NOMO-1 (cell line): ENCODE data around the gene A2M.

ENCODE experiments used
- DNase-seq, 2 experiments: peaks; one replicate each; lab custom pipeline; 2025; ENCODE audit not compliant: unreplicated experiment in 2 of 2; lab: John Stamatoyannopoulos, UW

A2M gene

GRCh38 chr12:9099552-9100190 lies 16.0 kb downstream of the A2M start:
- DNase-seq, result no peak

- DNase-seq, result no peak
Measured at GRCh38 chr12:9098463-9099026, 17.2 kb downstream of the A2M start.

- no peak for DNase-seq
Measured at GRCh38 chr12:9098115-9098452, 17.6 kb downstream of the A2M start.

DNA sequence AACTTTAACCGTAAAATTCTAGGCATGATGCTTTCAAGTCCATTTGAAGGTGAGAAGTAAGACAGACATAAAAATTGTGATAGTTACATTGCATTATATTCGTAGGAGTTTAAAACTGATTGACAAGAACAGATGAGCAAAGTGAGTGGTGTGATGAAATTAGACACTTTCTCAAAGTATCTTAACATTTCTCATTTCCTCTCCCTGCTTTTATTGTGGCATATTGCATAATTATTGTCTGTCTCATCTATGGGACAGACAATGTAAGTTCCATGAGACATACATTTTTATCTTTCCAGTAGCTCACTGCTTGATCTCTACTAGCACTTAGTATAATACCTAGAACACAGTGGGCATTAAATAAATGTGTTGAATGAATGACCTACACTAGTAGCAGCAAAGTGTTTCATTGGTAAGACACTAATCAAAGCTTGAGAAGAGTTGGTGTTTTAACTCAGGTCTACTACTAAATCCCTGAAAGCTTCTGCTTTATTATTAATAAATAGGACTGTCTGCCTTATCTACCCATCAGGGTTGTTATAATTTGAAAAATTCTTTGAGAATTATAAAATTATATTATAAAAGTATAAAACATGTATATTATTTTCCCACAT lies 19.0 kb downstream of the A2M start:
- DNase-seq, result peak; percentile 4 to 79

GRCh38 chr12:9095322-9095721 lies 20.4 kb downstream of the A2M start:
- no peak for DNase-seq

- no peak for DNase-seq
Measured at GRCh38 chr12:9094512-9095206, 21.1 kb downstream of the A2M start.

GRCh38 chr12:9091891-9092598 lies 23.7 kb downstream of the A2M start:
- DNase-seq, result no peak

DNA sequence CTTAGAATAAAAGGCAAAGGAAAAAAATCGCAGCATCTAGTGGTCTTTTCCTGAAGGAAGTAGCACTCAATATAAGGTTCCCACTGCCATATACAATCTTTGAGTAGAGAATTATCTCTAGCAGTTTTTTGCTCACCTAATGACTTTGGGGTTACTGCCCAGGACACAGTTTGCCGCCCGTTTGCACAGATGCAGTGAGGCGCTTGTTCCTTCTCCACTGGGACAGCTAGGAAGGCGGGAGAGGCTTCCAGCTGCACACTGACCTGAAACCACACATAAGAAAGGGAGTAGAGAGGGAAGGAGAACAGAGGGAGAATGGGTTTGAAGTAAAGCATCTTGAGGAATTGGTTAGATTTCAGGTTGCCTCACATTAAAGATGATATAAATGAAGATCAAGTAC lies 25.5 kb downstream of the A2M start:
- no peak for DNase-seq

DNA sequence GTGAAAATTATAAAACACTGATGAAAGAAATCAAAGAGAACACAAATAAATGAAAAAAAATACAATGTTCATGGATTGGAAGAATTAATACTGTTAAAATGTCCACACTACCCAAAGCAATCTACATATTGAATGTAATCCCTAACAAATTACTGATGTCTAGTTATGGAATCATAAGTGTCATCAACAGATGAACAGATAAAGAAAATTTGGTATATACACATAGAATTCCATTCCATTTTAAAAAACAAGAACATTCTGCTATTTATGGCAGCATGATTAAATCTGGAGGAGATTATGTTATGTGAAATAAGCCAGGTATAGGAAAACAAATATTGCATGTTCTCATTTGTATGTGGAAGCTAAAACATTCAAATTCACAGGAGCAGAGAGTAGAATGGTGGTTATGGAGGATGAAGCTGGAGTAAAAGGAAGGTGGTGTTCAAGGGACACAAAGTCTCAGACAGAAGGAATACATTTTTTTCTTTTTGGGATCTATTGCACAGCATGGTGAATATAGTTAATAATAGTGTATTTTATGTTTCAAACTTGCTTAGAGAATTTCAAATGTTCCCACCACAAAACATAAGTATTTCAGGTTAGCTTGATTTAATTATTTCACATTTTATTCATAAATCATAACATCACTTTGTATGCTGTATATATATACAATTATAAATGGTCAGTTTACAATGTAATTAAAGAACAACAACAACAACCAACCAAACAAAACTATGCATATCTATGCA lies 28.5 kb downstream of the A2M start:
- DNase-seq, result no peak

- no peak for DNase-seq
Measured at GRCh38 chr12:9086087-9086486, 29.6 kb downstream of the A2M start.

- DNase-seq, result no peak
Measured at GRCh38 chr12:9084417-9084816, 31.3 kb downstream of the A2M start.

DNA sequence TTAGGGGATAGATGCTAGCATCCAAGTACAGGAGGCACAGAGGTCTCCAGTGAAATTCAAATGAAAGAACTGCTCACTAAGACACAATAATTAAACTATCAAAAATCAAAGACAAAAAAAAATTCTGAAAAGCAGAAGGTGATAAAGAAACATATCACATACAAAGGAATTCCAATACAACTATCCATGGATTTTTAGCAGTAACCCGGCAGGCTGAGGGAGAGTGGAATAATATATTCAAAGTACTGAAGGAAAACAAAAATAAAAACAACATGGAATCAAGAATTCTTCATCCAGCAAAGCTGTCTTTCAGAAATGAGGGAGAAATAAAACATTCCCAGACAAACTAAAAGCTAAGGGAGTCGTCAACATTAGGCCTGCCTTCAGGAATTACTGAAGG lies 31.9 kb downstream of the A2M start:
- no peak for DNase-seq

DNA sequence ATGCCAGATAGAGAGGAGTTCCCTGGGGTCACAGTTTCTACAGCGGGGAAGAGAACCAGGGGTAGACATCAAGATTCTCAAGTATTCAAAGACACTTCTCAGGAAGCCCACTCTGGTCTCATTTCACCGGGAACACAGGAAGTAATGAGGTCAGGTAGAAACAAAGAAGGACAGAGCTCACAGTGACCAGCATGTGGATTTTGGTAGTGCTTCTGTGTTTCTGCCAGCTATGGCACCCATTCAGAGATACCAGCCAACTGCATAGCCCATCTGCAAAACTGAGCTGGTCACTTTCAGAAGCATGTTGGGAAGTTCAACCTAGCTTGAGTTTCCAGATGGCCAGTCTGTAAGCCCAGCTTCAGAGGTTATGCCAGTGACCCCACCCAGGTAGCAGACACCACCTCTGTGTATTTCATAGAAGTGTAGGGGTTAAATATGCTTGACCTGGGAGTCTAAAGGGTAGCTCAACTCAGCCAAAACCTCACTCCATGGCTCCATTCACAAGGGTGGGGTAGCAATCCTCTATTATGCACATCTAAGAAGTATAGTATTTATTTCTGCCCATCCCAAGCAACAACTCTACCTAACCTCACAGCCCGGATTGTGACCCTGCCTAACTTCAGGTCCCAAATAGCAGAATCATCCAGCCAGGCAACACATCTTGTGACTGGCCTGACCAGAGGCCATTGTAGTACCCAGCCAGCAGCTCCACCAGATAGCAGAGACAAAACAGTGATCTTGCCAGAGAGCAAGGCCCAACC lies 33.9 kb downstream of the A2M start:
- DNase-seq, result no peak

DNA sequence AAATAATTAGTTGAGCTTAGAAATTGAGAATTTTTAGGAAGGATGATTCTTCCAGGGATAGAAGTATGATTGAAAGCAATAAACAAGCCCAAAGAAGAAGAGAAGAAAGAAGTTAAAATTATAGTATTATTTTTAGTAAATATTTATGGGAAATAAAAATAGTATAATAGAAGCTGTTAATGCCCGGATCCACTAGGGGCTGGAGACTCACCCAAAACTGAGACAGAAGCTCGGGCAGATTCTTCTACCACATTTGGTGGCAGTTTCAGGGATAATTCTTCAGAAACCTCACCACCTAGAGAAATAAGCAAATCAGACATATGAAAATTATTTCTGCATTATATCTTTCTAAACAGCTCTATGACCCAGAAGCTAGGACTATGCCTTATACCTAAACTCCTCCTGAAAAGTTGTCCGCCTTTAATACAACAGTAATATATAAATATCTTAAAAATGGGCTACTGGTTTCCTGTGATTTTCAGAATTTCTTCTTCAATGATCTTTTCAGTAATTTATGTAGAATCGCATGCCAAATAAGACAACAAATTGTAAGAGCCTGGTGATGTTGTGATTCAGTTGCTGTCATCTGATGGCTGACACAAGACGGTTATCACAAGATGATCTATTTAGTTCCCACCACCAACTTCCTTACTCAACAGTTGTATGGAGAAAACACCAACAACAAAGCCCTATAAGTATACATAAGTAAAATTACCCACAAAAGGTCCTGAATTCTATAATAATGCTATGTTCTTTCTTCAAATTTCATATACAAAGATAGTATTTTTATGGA lies 35.6 kb downstream of the A2M start:
- DNase-seq, result no peak

GRCh38 chr12:9079082-9079481 lies 36.6 kb downstream of the A2M start:
- no peak for DNase-seq

- no peak for DNase-seq
Measured at GRCh38 chr12:9077152-9078031, 38.3 kb downstream of the A2M start.

GRCh38 chr12:9076733-9077132 lies 39.0 kb downstream of the A2M start:
- no peak for DNase-seq

DNA sequence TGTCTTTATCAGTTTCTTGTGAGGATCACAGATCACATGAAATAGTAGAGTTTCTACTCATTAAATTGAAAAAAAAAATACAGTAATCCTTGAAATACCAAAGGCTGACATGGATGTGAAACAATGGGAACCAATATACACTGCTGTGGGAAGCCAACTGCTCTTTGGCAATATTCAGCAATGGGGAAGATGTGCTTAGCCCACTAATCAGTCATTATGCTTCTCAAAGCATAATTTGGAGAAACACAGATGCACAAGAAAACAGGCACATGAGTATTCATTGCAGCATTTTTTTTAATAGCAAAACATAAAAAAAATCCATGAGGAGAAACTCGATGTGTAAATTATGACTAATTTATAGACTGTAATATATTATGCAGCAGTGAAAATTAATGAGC lies 40.6 kb downstream of the A2M start:
- no peak for DNase-seq
